Neural progenitor cell (in vitro differentiated cells): ENCODE data around the gene IL23R. TPM values are rescaled to one million over a fixed set of nuclear protein-coding genes. Genes with fewer than 3 reads are reported as not detected.

Experiments
- DNase-seq: peaks from one replicate; pipeline ENCODE4 v3.0.0-alpha.2; 2016; ENCODE audit warnings: low spot score
- H2AFZ ChIP-seq: fragments of 200-600 bp; sonication (generic); replicated peaks from 2 replicates; pipeline ENCODE4 v1.6.1; 2016; ENCODE audit warnings: antibody characterized with exemption
- H3F3A ChIP-seq: fragments of 200-600 bp; sonication (generic); 2 replicates; pipeline ENCODE4 v1.6.1; 2016; ENCODE audit warnings: antibody characterized with exemption, low read depth
- H3K27ac ChIP-seq: fragments of 200-600 bp; sonication (generic); 2 replicates; pipeline ENCODE4 v1.5.1; 2016; ENCODE audit warnings: mild to moderate bottlenecking
- H3K27me3 ChIP-seq: fragments of 200-600 bp; sonication (generic); 2 replicates; pipeline ENCODE4 v1.6.1; 2016; ENCODE audit warnings: mild to moderate bottlenecking, moderate library complexity
- H3K36me3 ChIP-seq: fragments of 200-600 bp; sonication (generic); 2 replicates; pipeline ENCODE4 v1.5.1; 2016
- H3K4me1 ChIP-seq: fragments of 200-600 bp; sonication (generic); 2 replicates; pipeline ENCODE4 v1.6.1; 2016; ENCODE audit warnings: mixed run types
- H3K4me2 ChIP-seq: fragments of 200-600 bp; sonication (generic); 2 replicates; pipeline ENCODE4 v1.6.1; 2016
- H3K4me3 ChIP-seq: fragments of 200-600 bp; sonication (generic); 2 replicates; pipeline ENCODE4 v1.5.1; 2016
- H3K79me2 ChIP-seq: fragments of 200-600 bp; sonication (generic); 2 replicates; pipeline ENCODE4 v1.6.1; 2016; ENCODE audit warnings: low read depth
- H3K9ac ChIP-seq: fragments of 200-600 bp; sonication (generic); 2 replicates; pipeline ENCODE4 v1.6.1; 2016
- H3K9me3 ChIP-seq: fragments of 200-600 bp; sonication (generic); 2 replicates; pipeline ENCODE4 v1.5.1; 2016; ENCODE audit warnings: low read depth
- H4K20me1 ChIP-seq: fragments of 200-600 bp; sonication (generic); 2 replicates; pipeline ENCODE4 v1.6.1; 2016; ENCODE audit warnings: low read depth
- H3K27ac Mint-ChIP-seq: 3 replicates; pipeline ENCODE4 v1.8.0; 2021; ENCODE audit warnings: mixed read lengths
- H3K27me3 Mint-ChIP-seq: 2 replicates; pipeline ENCODE4 v1.8.0; 2022; ENCODE audit warnings: low read depth, mild to moderate bottlenecking, inconsistent platforms, moderate library complexity, mixed read lengths; ENCODE audit not compliant: insufficient read depth
- H3K36me3 Mint-ChIP-seq: 3 replicates; pipeline ENCODE4 v1.8.0; 2021; ENCODE audit warnings: mixed read lengths
- H3K4me1 Mint-ChIP-seq: 3 replicates; pipeline ENCODE4 v1.8.0; 2021; ENCODE audit warnings: mixed read lengths
- H3K4me3 Mint-ChIP-seq: 3 replicates; pipeline ENCODE4 v1.8.0; 2021; ENCODE audit warnings: mild to moderate bottlenecking, moderate library complexity, mixed read lengths
- H3K9me3 Mint-ChIP-seq: 3 replicates; pipeline ENCODE4 v1.8.0; 2020; ENCODE audit warnings: mixed read lengths
- CTCF ChIP-seq: fragments of 200-600 bp; sonication (generic); IDR thresholded peaks from 2 replicates; pipeline ENCODE4 v1.5.1; 2017; ENCODE audit warnings: antibody characterized with exemption, mild to moderate bottlenecking
- EZH2 ChIP-seq: fragments of 200-600 bp; sonication (generic); IDR thresholded peaks from 2 replicates; pipeline ENCODE4 v1.6.1; 2017; ENCODE audit warnings: antibody characterized with exemption, mild to moderate bottlenecking, moderate library complexity
- EZH2phosphoT487 ChIP-seq: fragments of 200-600 bp; sonication (generic); IDR thresholded peaks from 2 replicates; pipeline ENCODE4 v1.6.1; 2017; ENCODE audit warnings: antibody characterized with exemption
- total RNA-seq: library from RNA; depleted of rRNA; stranded (reverse); fragments of >200 nt; gene quantifications from 2 replicates; pipeline ENCODE4 v1.2.3, GENCODE V29; 2015; ENCODE audit warnings: low replicate concordance

The IL23R gene
- total RNA-seq, 1 donor from 2014 or later, result not detected

GRCh38 chr1:67270541-67270940 lies 104.3 kb downstream of the IL23R start:
- H3K27me3 ChIP-seq, result no peaks in the 10 kb centered on the region
- Mint-ChIP-seq H3K4me1 (peaks cover 9% of the 10 kb centered on the region), H3K9me3 (peaks cover 5% of the 10 kb centered on the region), H3K27me3 (no peaks in the 10 kb centered on the region), H3K4me3 (no peak overlapping the region), H3K36me3 (no peaks in the 10 kb centered on the region), H3K27ac (no peak overlapping the region)
- TF ChIP-seq EZH2, result no peak
- TF ChIP-seq EZH2phosphoT487, result no peak
- no peak for TF ChIP-seq CTCF
- no peaks in the 10 kb centered on the region for H3K9me3 ChIP-seq
- no peak overlapping the region for H3K9ac ChIP-seq
- H3K27ac ChIP-seq, result no peak overlapping the region
- H2AFZ ChIP-seq, result no peak overlapping the region
- peaks cover 9% of the 10 kb centered on the region for H3K4me1 ChIP-seq
- H3K79me2 ChIP-seq, result no peaks in the 10 kb centered on the region
- no peak overlapping the region for H3K4me2 ChIP-seq
- no peak for DNase-seq
- H3K36me3 ChIP-seq, result no peaks in the 10 kb centered on the region
- H4K20me1 ChIP-seq, result no peaks in the 10 kb centered on the region
- H3K4me3 ChIP-seq, result no peak overlapping the region
- no peaks in the 10 kb centered on the region for H3F3A ChIP-seq

- no peak overlapping the region for H2AFZ ChIP-seq
- H3K4me1 ChIP-seq, result peaks cover 9% of the 10 kb centered on the region
- peaks cover 11% of the 10 kb centered on the region for H3K9me3 Mint-ChIP-seq
- H3F3A ChIP-seq, result no peaks in the 10 kb centered on the region
- H3K27ac ChIP-seq, result no peak overlapping the region
- no peaks in the 10 kb centered on the region for H3K27me3 Mint-ChIP-seq
- H3K36me3 ChIP-seq, result no peaks in the 10 kb centered on the region
- H3K79me2 ChIP-seq, result no peaks in the 10 kb centered on the region
- H3K4me3 ChIP-seq, result no peak overlapping the region
- TF ChIP-seq EZH2phosphoT487, result no peak
- no peak for TF ChIP-seq EZH2
- TF ChIP-seq CTCF, result no peak
- no peaks in the 10 kb centered on the region for H4K20me1 ChIP-seq
- H3K9ac ChIP-seq, result no peak overlapping the region
- no peaks in the 10 kb centered on the region for H3K36me3 Mint-ChIP-seq
- H3K27ac Mint-ChIP-seq, result no peak overlapping the region
- no peaks in the 10 kb centered on the region for H3K27me3 ChIP-seq
- H3K4me2 ChIP-seq, result no peak overlapping the region
- H3K4me1 Mint-ChIP-seq, result peaks cover 6% of the 10 kb centered on the region
- H3K4me3 Mint-ChIP-seq, result no peak overlapping the region
- no peak for DNase-seq
- no peaks in the 10 kb centered on the region for H3K9me3 ChIP-seq
These were observed 107.3 kb downstream of the IL23R start for GRCh38 chr1:67273591-67273990.

- H3F3A ChIP-seq, result no peaks in the 10 kb centered on the region
- H3K9me3 ChIP-seq, result no peaks in the 10 kb centered on the region
- H3K27me3 Mint-ChIP-seq, result peaks cover 2% of the 10 kb centered on the region
- no peak overlapping the region for H3K27ac Mint-ChIP-seq
- no peaks in the 10 kb centered on the region for H3K4me1 Mint-ChIP-seq
- no peaks in the 10 kb centered on the region for H3K27me3 ChIP-seq
- H3K4me3 Mint-ChIP-seq, result no peak overlapping the region
- no peaks in the 10 kb centered on the region for H3K36me3 ChIP-seq
- DNase-seq, result no peak
- no peaks in the 10 kb centered on the region for H3K79me2 ChIP-seq
- H2AFZ ChIP-seq, result no peak overlapping the region
- H3K4me2 ChIP-seq, result no peak overlapping the region
- no peaks in the 10 kb centered on the region for H3K36me3 Mint-ChIP-seq
- H3K9me3 Mint-ChIP-seq, result peaks cover 11% of the 10 kb centered on the region
- no peaks in the 10 kb centered on the region for H3K4me1 ChIP-seq
- no peak overlapping the region for H3K9ac ChIP-seq
- H3K4me3 ChIP-seq, result no peak overlapping the region
- TF ChIP-seq CTCF (no peak), EZH2 (no peak), EZH2phosphoT487 (no peak)
- no peaks in the 10 kb centered on the region for H4K20me1 ChIP-seq
- no peak overlapping the region for H3K27ac ChIP-seq
These were observed 108.5 kb downstream of the IL23R start for GRCh38 chr1:67274623-67275325.
